HG02642 (cell line): ENCODE measurements around the gene LRP1B.
"Not testable (repeated sequence)": the region's sequence is repeated elsewhere in the genome, so short reads cannot be mapped to it uniquely, and the experiment has no call there.

Source experiments
- ATAC-seq: cut with Tn5 transposase; IDR thresholded peaks from one replicate; pipeline ENCODE4 v1.9.1; 2021; ENCODE audit warnings: mild to moderate bottlenecking; ENCODE audit not compliant: unreplicated experiment, poor library complexity

LRP1B gene

DNA sequence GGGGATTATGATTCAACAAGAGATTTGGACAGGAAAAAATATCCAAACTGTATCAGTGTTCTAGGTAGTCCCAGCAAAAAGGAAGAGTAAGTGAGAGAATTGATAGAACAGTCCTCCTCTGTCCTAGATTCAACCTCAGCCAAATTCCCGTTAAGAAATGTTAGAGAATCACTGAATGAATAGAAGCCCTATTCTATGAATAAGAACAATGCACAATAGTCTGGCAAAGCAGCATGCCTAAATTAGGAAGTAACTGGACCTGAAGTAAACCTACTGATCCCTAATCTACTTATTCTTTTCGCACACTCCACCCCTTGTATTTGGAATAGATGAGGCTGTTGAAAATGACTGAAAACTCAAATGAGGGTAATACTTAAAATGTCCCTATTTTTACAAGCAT is 1665.5 kb downstream of the LRP1B start:
- ATAC-seq: no peak

DNA sequence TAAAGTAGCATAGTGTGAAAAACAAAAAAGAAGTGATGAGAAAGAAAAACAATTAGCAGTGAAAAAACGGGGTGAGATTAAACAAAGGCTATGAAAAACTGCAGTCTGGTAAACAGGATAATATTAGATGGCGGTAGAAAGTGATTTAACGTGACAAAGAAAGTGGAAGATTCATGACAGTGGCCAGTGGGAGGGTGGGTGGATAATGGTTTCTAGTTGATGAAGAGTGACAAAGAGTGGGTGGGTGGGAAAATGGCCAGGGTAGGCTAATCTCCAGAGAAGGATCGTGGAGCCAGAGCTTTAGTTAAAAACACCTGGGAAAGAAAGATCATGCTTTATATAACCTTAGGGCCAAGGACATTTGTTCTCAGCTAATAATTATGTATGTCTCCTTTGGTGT is 1667.8 kb downstream of the LRP1B start:
- no peak for ATAC-seq

DNA sequence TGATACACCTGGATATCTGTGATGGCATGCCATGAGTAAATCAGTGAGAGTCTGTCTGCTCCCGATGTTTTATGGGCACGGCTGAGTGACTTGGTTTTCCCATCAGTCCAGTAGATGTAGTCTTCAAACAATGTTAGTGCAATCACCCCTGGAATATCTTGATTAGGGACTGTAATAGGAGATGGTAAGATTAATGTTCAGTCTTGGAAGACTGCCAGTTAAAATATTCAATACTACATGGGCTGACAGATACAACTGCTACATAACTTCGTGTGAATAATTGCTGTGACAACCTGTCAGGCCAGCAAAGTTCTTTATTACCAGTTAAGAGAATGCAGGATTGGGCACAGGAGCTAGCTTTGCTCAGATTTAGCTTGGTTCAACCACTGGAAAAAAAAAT is 1673.3 kb downstream of the LRP1B start:
- ATAC-seq: no peak

DNA sequence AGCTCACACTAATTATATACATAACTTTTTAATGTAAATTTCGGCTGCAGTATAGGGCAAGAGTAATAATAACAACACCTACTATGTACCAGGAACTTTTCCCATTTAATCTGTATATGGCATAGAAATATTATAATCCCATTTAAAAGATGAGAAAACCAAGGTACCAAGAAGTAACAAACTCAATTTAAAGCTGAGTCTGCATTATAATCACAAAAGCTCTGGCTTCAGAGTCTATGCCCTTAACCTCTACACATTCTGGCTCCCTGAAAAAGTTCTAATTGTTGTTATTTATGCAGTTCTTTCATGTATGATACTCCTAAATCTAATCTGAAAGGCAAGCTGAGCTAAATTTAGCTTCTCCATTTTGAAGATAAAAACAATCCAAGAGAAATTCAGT is 1675.5 kb downstream of the LRP1B start:
- no peak for ATAC-seq

DNA sequence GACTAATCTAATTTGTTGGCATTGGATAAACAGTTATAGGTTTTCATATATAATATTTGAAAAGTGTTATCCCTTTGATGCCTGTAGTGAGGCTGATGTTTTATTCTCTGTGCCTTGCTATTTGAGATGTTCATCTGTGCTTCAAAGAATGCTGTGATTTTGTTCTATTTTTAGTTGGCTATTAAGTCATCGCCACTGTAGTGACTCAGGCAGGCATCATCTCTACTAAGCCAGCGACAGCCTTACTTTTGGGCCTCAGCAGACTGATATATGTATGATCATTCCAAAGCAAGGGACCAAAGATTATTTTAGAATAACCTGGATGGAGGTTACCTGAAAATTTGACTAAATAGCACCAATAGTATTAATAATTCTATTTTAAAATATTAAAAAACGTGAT is 1676.1 kb downstream of the LRP1B start:
- no peak for ATAC-seq

DNA sequence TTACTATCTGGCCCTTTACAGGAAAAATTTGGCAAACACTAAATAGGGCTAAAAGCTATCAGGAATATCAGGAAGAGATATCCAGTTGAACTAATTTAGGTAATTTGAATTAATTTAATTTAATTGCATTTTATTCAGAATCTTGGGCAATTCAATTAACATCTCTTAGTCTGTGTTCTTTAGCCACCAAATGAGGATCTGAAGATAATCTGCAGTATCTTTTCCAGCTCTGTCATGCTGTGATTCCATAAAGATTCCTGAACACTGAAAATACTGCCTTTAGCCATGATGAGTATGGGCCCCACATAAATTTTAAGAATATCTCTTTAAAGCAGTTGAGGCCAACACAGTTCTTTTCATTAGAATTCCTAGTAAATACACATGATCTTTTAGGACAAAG is 1679.5 kb downstream of the LRP1B start:
- ATAC-seq: no peak

DNA sequence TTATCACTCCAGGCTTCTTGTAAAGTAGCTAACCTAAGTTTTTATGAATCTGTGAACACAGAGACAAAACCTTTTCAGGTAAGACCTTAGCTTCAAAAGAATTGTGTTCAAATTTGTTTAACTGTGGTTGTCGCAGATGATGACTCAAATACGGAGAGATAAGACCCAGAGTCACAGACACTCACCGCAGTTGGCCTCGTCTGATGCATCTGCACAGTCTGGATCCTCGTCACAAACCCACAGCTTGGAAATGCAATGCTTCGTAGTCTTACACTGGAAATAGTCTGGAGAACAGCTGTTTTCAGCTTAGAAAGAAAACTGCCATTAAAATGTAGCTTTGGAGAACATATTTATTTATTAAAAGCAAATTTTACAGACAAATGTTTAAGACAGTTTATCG is 1688.5 kb downstream of the LRP1B start:
- no peak for ATAC-seq

DNA sequence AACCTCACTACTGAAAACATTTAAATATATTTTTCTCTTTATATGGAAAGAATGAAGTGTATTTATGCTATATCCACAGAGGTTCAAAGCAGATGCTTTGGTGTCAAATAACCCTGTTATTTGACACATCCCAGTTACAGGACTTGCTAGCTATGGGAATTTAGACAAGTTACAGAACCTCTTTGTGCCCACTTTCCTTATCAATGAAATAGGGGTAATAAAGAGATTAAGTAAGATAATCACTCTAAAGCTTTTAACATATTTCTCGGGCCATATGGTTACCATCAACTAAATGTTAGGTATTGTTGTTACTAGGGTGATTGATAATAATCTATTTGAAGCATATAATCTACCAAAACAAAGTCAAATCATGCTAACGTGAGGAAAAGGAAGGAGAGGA is 1690.0 kb downstream of the LRP1B start:
- no peak for ATAC-seq

DNA sequence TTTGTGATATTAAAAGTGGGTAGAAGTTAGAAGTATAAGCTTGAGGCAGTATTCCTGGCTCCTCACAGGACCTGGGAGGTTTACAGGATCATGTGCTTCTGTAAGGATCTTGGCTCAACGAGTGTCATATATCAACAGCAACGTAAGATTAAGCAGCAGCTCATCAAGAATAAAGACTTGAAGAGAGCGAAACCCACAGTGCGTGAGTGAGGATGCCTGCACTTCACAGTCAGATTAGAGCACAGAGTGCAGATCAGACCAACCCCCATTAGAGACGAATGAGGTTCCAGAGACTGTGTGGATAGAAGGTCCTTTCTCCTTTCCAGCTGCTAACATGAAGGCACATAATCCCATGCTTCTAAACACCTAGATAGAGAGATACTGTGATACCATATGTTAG is 1693.9 kb downstream of the LRP1B start:
- no peak for ATAC-seq

DNA sequence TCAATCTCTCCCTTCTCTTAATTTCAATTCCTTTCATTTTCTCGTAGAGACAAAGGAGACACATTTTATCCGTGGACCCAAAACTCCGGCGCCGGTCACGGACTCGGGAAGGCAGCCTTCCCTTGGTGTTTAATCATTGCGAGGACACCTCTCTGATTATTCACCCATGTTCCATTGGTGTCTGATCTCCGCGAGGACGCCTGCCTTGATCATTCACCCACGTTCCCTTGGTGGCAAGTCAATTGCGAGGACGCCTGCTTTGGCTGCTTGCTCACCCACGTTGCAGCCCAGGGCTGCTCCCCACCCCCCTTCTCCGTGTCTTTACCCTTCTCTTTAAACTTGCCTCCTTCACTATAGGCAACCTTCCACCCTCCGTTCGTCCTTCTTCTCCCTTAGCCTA is 1703.8 kb downstream of the LRP1B start:
- ATAC-seq: not testable (repeated sequence)

DNA sequence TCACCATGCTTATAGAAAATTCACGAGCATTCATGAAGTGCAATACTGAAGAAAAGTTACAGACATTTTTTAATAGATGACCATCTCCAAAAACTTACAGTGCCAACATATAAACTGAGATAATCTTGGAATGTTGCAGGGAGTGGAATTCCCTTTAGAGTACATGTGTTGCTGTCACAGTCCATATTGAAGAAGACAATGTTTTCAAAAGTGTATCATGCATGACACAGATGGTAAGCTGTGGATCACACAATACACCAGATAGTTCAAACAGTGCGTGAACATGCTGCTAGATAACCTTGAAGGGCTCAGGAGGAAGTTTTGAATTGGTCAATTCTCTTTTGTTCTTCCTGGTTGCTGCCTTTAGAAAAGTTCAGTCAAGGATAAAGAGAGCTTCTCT is 1706.3 kb downstream of the LRP1B start:
- no peak for ATAC-seq

DNA sequence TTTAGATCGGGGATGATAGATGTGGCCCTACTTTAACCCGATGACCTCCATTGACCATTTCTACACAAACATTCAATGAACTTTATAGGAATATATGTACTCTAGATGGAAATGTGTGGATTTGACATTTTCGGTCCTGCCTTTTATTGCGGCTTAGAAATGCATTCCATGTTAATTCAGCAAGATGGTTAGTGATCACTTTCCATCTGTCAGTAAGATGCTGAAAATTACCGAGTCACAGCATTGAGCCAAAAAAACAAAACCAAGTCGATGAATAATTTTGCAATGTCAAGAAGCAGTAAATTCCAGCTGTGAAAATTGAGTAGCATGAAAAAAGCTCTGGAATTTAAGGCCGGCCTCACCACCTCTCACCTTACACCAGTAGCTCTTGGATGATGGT is 1708.1 kb downstream of the LRP1B start:
- ATAC-seq: no peak

DNA sequence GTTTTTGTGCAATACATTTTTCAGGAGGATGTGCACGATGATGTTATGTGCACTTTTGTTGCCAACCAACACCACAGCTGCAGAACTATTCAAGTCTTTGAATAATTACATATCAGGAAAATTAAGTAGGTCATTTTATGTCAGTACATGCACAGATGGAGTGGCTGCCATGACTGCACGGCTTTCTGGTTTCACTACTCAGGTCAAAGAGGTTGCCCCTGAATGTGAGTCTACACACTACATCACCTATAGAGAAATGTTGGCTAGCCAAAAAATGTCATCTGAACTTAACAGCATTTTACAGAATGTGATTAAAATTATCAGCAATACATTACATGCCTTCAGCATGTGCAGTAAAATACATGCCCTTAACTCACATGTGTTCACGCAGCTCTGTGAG is 1713.3 kb downstream of the LRP1B start:
- ATAC-seq: no peak

DNA sequence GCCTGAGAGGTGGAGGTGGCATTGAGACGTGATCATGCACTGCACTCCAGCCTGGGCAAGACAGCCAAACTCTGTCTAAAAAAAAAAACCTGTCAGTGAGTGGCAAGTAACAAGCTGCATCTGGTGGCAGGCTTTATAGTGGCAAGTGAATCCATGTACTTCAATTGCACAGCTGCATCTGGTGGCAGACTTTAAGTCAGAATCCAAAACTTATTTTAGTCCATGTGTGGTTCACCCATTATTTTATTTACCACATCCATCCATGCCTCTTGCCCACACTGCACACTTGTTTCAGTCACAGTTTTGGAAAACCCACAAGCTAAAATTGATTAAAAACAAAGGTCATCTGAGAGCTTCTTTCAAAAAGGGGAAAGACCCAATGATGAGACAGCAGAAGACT is 1714.2 kb downstream of the LRP1B start:
- no peak for ATAC-seq

DNA sequence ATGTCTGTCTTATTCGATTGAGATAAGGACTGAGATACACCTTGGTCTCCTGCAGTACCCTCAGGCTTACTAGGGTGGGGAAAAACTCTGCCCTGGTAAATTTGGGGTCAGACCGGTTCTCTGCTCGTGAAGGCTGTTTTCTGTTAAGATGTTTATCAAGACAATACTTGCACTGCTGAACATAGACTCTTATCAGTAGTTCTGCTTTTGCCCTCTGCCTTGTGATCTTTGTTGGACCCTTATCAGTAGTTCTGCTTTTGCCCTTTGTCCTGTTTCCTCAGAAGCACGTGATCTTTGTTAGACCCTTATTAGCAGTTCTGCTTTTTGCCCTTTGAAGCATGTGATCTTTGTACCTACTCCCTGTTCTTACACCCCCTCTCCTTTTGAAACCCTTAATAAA is 1715.8 kb downstream of the LRP1B start:
- ATAC-seq: not testable (repeated sequence)

DNA sequence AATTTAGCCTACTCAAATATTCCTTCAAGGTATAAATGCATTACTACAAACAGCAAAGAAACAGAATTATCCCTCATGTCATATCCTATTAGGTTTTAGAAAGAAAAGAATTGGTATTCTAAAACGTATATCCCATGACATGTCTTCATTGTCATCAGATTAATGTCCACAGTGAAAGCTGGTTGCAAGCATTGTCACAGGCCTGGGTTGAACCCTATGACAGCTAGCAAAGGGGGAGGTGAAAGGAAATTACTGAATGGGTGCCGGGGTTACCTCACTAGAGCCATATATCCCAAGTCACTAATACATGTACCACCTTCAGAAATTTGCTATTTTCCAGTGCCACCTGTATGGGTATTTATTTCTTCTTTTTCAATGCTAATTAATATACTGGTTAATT is 1720.1 kb downstream of the LRP1B start:
- ATAC-seq: no peak

DNA sequence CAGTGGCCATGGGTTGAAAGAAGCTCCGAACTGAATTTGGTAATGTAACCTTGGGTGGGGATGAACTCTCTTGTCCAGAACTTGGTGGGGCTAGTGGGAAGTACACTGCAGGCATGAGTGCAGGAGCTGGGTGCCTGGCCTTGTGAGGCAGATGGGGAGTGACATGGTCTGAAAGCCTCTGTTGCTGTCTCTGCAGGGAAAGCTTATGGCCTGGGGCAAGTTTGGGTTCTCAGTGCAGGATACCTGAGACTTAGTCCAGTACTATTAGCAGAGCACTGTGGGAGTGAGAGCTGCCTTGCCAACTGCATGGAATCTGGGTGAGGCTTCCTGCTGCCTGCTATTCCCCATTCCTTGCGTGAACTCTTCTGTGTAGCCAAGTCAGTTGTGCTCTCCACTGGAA is 1729.8 kb downstream of the LRP1B start:
- no peak for ATAC-seq

DNA sequence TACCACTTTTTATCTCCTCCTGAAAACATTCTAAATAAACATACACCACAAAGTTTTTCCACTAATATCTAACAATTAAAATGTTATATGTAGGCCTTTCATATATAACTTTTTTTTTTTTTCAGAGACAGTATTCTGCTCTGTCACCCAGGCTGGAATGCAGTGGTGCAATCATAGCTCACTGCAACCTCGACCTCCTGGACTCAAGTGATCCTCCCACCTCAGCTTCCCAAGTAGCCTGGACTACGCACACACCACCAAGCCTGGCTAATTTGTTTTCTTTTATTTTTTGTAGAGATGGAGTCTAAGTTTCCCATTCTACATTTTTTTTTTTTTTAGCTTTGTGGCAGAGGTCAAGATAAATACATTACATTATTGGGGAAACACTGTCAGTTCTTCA is 1738.0 kb downstream of the LRP1B start:
- ATAC-seq: no peak

DNA sequence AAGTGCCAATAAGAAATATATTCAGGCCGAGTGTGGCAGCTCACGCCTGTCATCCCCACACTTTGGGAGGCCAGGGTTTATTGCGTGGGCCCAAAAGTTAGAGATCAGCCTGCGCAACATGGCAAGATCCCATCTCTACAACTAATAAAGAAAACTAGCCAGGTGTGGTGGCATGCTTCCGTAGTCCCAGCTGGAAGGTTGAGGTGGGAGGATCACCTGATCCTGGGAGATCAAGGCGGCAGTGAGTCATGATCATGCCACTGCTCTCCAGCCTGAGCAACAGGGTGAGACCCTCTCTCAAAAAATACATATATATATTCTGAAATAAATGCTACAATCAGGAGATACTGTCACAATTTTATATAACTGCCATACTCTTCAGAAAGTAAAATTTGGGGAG is 1745.9 kb downstream of the LRP1B start:
- no peak for ATAC-seq

DNA sequence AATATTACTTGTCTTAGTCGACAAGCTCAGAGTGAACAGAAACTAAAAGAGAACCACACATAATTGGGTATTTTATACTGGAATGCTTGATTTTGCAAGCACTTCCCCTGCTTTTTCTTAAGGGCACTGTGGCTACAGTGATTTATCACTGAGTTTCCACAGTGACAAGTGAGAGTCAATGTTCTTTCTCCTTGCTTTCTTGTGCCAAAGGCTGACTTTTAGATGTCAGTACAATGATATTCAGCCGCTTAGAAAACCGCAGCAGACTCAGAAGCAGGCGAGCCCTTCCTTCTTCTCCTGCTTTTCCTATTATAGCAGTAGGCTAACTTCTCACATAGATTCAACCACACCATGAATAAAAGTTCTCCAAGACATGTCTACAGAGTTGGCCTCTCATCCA is 1747.0 kb downstream of the LRP1B start:
- ATAC-seq: no peak

DNA sequence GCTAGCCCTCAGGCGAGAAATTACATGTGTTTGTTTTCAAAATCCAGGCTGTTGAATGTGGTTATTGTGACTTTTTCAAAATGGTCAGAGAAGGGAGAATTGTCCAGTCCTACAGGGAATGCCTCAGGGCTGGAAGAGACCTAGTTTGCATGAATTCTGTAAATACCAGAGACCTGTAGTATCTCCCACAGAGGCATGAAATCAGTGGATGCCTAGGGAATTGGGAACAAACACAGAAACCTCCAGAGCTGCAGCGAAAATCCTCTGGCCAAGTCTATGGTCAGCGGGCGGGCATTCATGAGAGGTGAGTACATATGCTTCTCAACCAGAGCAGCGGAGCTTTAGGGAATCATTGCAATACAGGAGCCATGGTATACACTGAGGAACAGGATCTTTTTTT is 1754.1 kb downstream of the LRP1B start:
- no peak for ATAC-seq

DNA sequence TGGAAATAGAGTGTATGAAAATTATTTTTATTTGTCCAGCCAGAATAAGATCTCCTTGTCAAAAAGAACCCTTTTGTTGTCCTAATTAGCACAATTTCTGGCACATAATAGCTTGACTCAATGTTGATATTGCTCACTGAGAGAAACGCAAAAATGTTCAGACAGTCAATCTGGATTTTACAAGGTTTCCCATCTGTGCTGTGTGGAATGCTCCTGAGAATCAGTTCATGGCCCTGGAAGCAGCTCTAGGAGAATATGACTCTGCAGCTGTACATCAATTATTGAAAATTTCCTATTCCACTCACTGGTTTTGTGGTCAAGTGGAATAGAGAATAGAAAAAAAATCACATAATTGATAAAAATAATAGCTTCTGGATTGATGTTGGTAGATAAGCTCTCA is 1767.7 kb downstream of the LRP1B start:
- no peak for ATAC-seq

DNA sequence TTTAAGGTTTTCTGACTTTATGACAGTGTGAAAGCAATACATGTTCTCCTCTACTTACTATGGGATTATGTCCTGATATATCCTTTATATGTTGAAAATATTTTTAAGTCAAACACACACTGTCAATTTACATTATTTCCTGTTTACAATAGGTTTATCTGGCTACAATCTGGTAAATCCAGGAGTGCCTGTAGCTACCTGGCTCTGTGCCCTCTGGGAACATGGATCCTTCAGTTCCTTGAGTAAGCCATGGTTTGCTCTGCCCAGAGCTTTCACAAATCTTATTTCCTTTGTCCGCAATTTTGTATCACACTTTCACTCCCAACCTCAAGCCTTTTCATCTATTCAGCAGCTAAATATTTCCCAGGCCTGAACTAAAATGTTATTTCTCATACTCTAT is 1768.5 kb downstream of the LRP1B start:
- ATAC-seq: no peak
